RPMI8226 (cell line): Measurements from ENCODE around the gene CCNE1.

Experiments
- DNase-seq: peaks from one replicate; pipeline ENCODE4 v3.0.0-alpha.2; 2015

Gene CCNE1

GRCh38 chr19:29811125-29812079 is at the start of gene CCNE1:
TSS of gene CCNE1 (plus strand) at chr19:29811991. CDS start at chr19:29812556, 565 bp downstream.
- peak; percentile 84 for DNase-seq

- no peak for DNase-seq
Measured at GRCh38 chr19:29763196-29763595, 48.6 kb upstream of the CCNE1 start.

- DNase-seq, result no peak
Measured at GRCh38 chr19:29764361-29764760, 47.4 kb upstream of the CCNE1 start.

GRCh38 chr19:29766100-29766499 is 45.7 kb upstream of the CCNE1 start:
- no peak for DNase-seq

- DNase-seq, result no peak
Measured at GRCh38 chr19:29767039-29767735, 44.6 kb upstream of the CCNE1 start.

- DNase-seq, result no peak
Measured at GRCh38 chr19:29768166-29768565, 43.6 kb upstream of the CCNE1 start.

GRCh38 chr19:29769997-29770396 is 41.8 kb upstream of the CCNE1 start:
- DNase-seq, result no peak

- DNase-seq, result no peak
Measured at GRCh38 chr19:29770648-29771047, 41.1 kb upstream of the CCNE1 start.

GRCh38 chr19:29771708-29772414 is 39.9 kb upstream of the CCNE1 start:
- DNase-seq, result peak; percentile 43

GRCh38 chr19:29772696-29773095 is 39.1 kb upstream of the CCNE1 start:
- DNase-seq, result no peak

- DNase-seq, result no peak
Measured at GRCh38 chr19:29773141-29773540, 38.6 kb upstream of the CCNE1 start.

GRCh38 chr19:29774126-29774525 is 37.7 kb upstream of the CCNE1 start:
- DNase-seq, result no peak

GRCh38 chr19:29777781-29778309 is 33.9 kb upstream of the CCNE1 start:
- DNase-seq, result no peak

GRCh38 chr19:29779921-29780320 is 31.9 kb upstream of the CCNE1 start:
- no peak for DNase-seq

GRCh38 chr19:29781386-29782259 is 30.2 kb upstream of the CCNE1 start:
- DNase-seq, result no peak

- no peak for DNase-seq
Measured at GRCh38 chr19:29782260-29782580, 29.6 kb upstream of the CCNE1 start.

- no peak for DNase-seq
Measured at GRCh38 chr19:29783627-29784190, 28.1 kb upstream of the CCNE1 start.

GRCh38 chr19:29784598-29785223 is 27.1 kb upstream of the CCNE1 start:
- DNase-seq, result no peak

- DNase-seq, result no peak
Measured at GRCh38 chr19:29785360-29785759, 26.4 kb upstream of the CCNE1 start.

GRCh38 chr19:29785955-29786589 is 25.7 kb upstream of the CCNE1 start:
- DNase-seq, result peak; percentile 15

GRCh38 chr19:29787281-29787680 is 24.5 kb upstream of the CCNE1 start:
- DNase-seq, result no peak
